Activated CD4-positive, alpha-beta memory T cell treated with anti-CD3 and anti-CD28 coated beads, Interleukin-2, amount 10 ng/mL, durations not matched to agents 7 days and 5 days (primary cell): ENCODE results near the gene PDE7B. TPM values are rescaled to one million over a fixed set of nuclear protein-coding genes. Genes with fewer than 3 reads are reported as not detected.
"Not testable (repeated sequence)": the region's sequence is repeated elsewhere in the genome, so short reads cannot be mapped to it uniquely, and the experiment has no call there.

Source experiments
- CTCF ChIA-PET: fragments of 350-600 bp; sonication (Branson Sonifier 250); formaldehyde crosslinking; loops from one replicate; lab custom pipeline; 2021; ENCODE audit warnings: antibody characterized with exemption, inconsistent platforms; lab: Charles Lee
- POLR2A ChIA-PET: fragments of 350-600 bp; sonication (Branson Sonifier 250); formaldehyde crosslinking; loops from one replicate; lab custom pipeline; 2021; ENCODE audit warnings: antibody characterized with exemption; lab: Charles Lee
- DNase-seq: peaks from one replicate; pipeline ENCODE4 v3.0.0-alpha.2; 2020
- H3K27ac Mint-ChIP-seq: one replicate; pipeline ENCODE4 v1.8.0; 2021; ENCODE audit warnings: mild to moderate bottlenecking, mixed read lengths
- H3K27me3 Mint-ChIP-seq: one replicate; pipeline ENCODE4 v1.8.0; 2021; ENCODE audit warnings: mixed read lengths
- H3K36me3 Mint-ChIP-seq: one replicate; pipeline ENCODE4 v1.8.0; 2021; ENCODE audit warnings: low read depth, mixed read lengths
- H3K4me1 Mint-ChIP-seq: one replicate; pipeline ENCODE4 v1.8.0; 2021; ENCODE audit warnings: mixed read lengths
- H3K4me3 Mint-ChIP-seq: one replicate; pipeline ENCODE4 v1.8.0; 2021; ENCODE audit warnings: mild to moderate bottlenecking, mixed read lengths
- H3K9me3 Mint-ChIP-seq: one replicate; pipeline ENCODE4 v1.8.0; 2021; ENCODE audit warnings: mixed read lengths
- total RNA-seq, 2 experiments: library from RNA; stranded (reverse); gene quantifications; one replicate each; pipeline ENCODE4 v1.2.3, GENCODE V29; 2021

The PDE7B gene
- total RNA-seq, 2 experiments from 2014 or later, result 0.68 to 0.95 TPM

- H3K4me1 Mint-ChIP-seq, result peaks cover 10% of the 10 kb centered on the region
- peaks cover 3% of the 10 kb centered on the region for H3K27me3 Mint-ChIP-seq
- no peak overlapping the region for H3K27ac Mint-ChIP-seq
- POLR2A ChIA-PET, result no interaction called here
- H3K4me3 Mint-ChIP-seq, result no peak overlapping the region
- no peaks in the 10 kb centered on the region for H3K36me3 Mint-ChIP-seq
- DNase-seq, result no peak
- CTCF ChIA-PET, result interaction anchor here (2.5 kb wide), 1 partner anchor 55 kb away, joined by 8 read pairs; no protein-coding TSS in a partner anchor
- no peaks in the 10 kb centered on the region for H3K9me3 Mint-ChIP-seq
Measured at GRCh38 chr6:135854799-135855198, 3.3 kb downstream of the PDE7B start.

- H3K27ac Mint-ChIP-seq, result no peak overlapping the region
- H3K4me3 Mint-ChIP-seq, result no peak overlapping the region
- H3K27me3 Mint-ChIP-seq, result peaks cover 3% of the 10 kb centered on the region
- ChIA-PET CTCF (no interaction called here), POLR2A (no interaction called here)
- H3K4me1 Mint-ChIP-seq, result no peaks in the 10 kb centered on the region
- no peaks in the 10 kb centered on the region for H3K9me3 Mint-ChIP-seq
- no peak for DNase-seq
- H3K36me3 Mint-ChIP-seq, result no peaks in the 10 kb centered on the region
Measured at GRCh38 chr6:135858931-135859330, 7.4 kb downstream of the PDE7B start.

- Mint-ChIP-seq H3K27me3 (peaks cover 3% of the 10 kb centered on the region), H3K4me1 (no peaks in the 10 kb centered on the region), H3K4me3 (no peak overlapping the region), H3K9me3 (peaks cover 2% of the 10 kb centered on the region), H3K27ac (no peak overlapping the region), H3K36me3 (no peaks in the 10 kb centered on the region)
- POLR2A ChIA-PET, result no interaction called here
- CTCF ChIA-PET, result no interaction called here
- DNase-seq, result no peak
Measured at GRCh38 chr6:135860361-135860760, 8.9 kb downstream of the PDE7B start.

- POLR2A ChIA-PET, result no interaction called here
Measured at GRCh38 chr6:135861189-135861588, 9.7 kb downstream of the PDE7B start.

GRCh38 chr6:135864929-135865328 lies 13.4 kb downstream of the PDE7B start:
- POLR2A ChIA-PET, DNase-seq, CTCF ChIA-PET, H3K9me3 Mint-ChIP-seq, H3K27ac Mint-ChIP-seq, H3K27me3 Mint-ChIP-seq, H3K36me3 Mint-ChIP-seq, H3K4me3 Mint-ChIP-seq, H3K4me1 Mint-ChIP-seq: not testable (repeated sequence)

More at GRCh38 chr6:135861189-135861588, 9.7 kb downstream of the PDE7B start:
- H3K4me1 Mint-ChIP-seq, result no peaks in the 10 kb centered on the region
- CTCF ChIA-PET, result no interaction called here
- no peak overlapping the region for H3K4me3 Mint-ChIP-seq
- DNase-seq, result no peak
- peaks cover 3% of the 10 kb centered on the region for H3K27me3 Mint-ChIP-seq
- H3K27ac Mint-ChIP-seq, result no peak overlapping the region
- H3K36me3 Mint-ChIP-seq, result no peaks in the 10 kb centered on the region
- peaks cover 2% of the 10 kb centered on the region for H3K9me3 Mint-ChIP-seq

GRCh38 chr6:135866445-135867123 lies 15.1 kb downstream of the PDE7B start:
- ChIA-PET POLR2A (no interaction called here), CTCF (interaction anchor here (1.2 kb wide), 1 partner anchor 15 kb away, joined by 4 read pairs; the partner anchor contains the start of gene PDE7B)
- H3K4me1 Mint-ChIP-seq, result peaks cover 5% of the 10 kb centered on the region
- H3K27me3 Mint-ChIP-seq, result no peaks in the 10 kb centered on the region
- DNase-seq, result no peak
- H3K27ac Mint-ChIP-seq, result no peak overlapping the region
- H3K4me3 Mint-ChIP-seq, result no peak overlapping the region
- H3K36me3 Mint-ChIP-seq, result no peaks in the 10 kb centered on the region
- H3K9me3 Mint-ChIP-seq, result peaks cover 2% of the 10 kb centered on the region

GRCh38 chr6:135867332-135867731 lies 15.8 kb downstream of the PDE7B start:
- ChIA-PET CTCF (interaction anchor here (0.6 to 1.2 kb wide), 3 partner anchors 13 to 331 kb away, joined by 3 to 4 read pairs (median 3); partner anchors contain the start of gene PDE7B), POLR2A (interaction anchor here (1.2 kb wide), 1 partner anchor 16 kb away, joined by 6 read pairs; no protein-coding TSS in a partner anchor)
- H3K36me3 Mint-ChIP-seq, result no peaks in the 10 kb centered on the region
- H3K9me3 Mint-ChIP-seq, result peaks cover 2% of the 10 kb centered on the region
- no peak overlapping the region for H3K4me3 Mint-ChIP-seq
- H3K4me1 Mint-ChIP-seq, result peaks cover 5% of the 10 kb centered on the region
- H3K27ac Mint-ChIP-seq, result no peak overlapping the region
- no peak for DNase-seq
- H3K27me3 Mint-ChIP-seq, result no peaks in the 10 kb centered on the region

- Mint-ChIP-seq H3K27ac (no peak overlapping the region), H3K9me3 (peaks cover 2% of the 10 kb centered on the region), H3K36me3 (no peaks in the 10 kb centered on the region), H3K27me3 (no peaks in the 10 kb centered on the region), H3K4me3 (no peak overlapping the region), H3K4me1 (peaks cover 5% of the 10 kb centered on the region)
- ChIA-PET CTCF (no interaction called here), POLR2A (no interaction called here)
- DNase-seq, result no peak
Measured at GRCh38 chr6:135869857-135870256, 18.4 kb downstream of the PDE7B start.

GRCh38 chr6:135870722-135871121 lies 19.2 kb downstream of the PDE7B start:
- Mint-ChIP-seq H3K4me3 (no peak overlapping the region), H3K36me3 (no peaks in the 10 kb centered on the region), H3K27ac (no peak overlapping the region), H3K4me1 (peaks cover 5% of the 10 kb centered on the region), H3K9me3 (no peaks in the 10 kb centered on the region), H3K27me3 (no peaks in the 10 kb centered on the region)
- no peak for DNase-seq
- ChIA-PET POLR2A (no interaction called here), CTCF (interaction anchor here (0.7 kb wide), 1 partner anchor 39 kb away, joined by 3 read pairs; no protein-coding TSS in a partner anchor)

GRCh38 chr6:135871296-135871695 lies 19.8 kb downstream of the PDE7B start:
- Mint-ChIP-seq H3K36me3 (no peaks in the 10 kb centered on the region), H3K4me1 (peaks cover 7% of the 10 kb centered on the region), H3K27ac (no peak overlapping the region), H3K27me3 (no peaks in the 10 kb centered on the region), H3K4me3 (no peak overlapping the region), H3K9me3 (no peaks in the 10 kb centered on the region)
- ChIA-PET POLR2A (no interaction called here), CTCF (no interaction called here)
- no peak for DNase-seq

- H3K27me3 Mint-ChIP-seq, result no peaks in the 10 kb centered on the region
- H3K36me3 Mint-ChIP-seq, result no peaks in the 10 kb centered on the region
- ChIA-PET POLR2A (no interaction called here), CTCF (no interaction called here)
- no peak overlapping the region for H3K4me3 Mint-ChIP-seq
- H3K27ac Mint-ChIP-seq, result no peak overlapping the region
- peaks cover 7% of the 10 kb centered on the region for H3K4me1 Mint-ChIP-seq
- DNase-seq, result no peak
- H3K9me3 Mint-ChIP-seq, result no peaks in the 10 kb centered on the region
Measured at GRCh38 chr6:135871878-135872277, 20.4 kb downstream of the PDE7B start.

- H3K36me3 Mint-ChIP-seq, result no peaks in the 10 kb centered on the region
- ChIA-PET CTCF (interaction anchor here (0.8 to 1.2 kb wide), 2 partner anchors 9 to 34 kb away, joined by 3 read pairs; no protein-coding TSS in a partner anchor), POLR2A (no interaction called here)
- no peak for DNase-seq
- H3K4me1 Mint-ChIP-seq, result peaks cover 16% of the 10 kb centered on the region
- H3K4me3 Mint-ChIP-seq, result no peak overlapping the region
- H3K27me3 Mint-ChIP-seq, result no peaks in the 10 kb centered on the region
- no peak overlapping the region for H3K27ac Mint-ChIP-seq
- no peaks in the 10 kb centered on the region for H3K9me3 Mint-ChIP-seq
Measured at GRCh38 chr6:135875446-135875845, 23.9 kb downstream of the PDE7B start.

- Mint-ChIP-seq H3K4me3 (no peak overlapping the region), H3K36me3 (no peaks in the 10 kb centered on the region), H3K27ac (no peak overlapping the region), H3K27me3 (no peaks in the 10 kb centered on the region), H3K9me3 (no peaks in the 10 kb centered on the region), H3K4me1 (peaks cover 22% of the 10 kb centered on the region)
- CTCF ChIA-PET, result no interaction called here
- no peak for DNase-seq
- POLR2A ChIA-PET, result no interaction called here
Measured at GRCh38 chr6:135876058-135876457, 24.6 kb downstream of the PDE7B start.

GRCh38 chr6:135877666-135878065 lies 26.2 kb downstream of the PDE7B start:
- Mint-ChIP-seq H3K9me3 (no peaks in the 10 kb centered on the region), H3K4me1 (peaks cover 31% of the 10 kb centered on the region), H3K27ac (no peak overlapping the region), H3K36me3 (no peaks in the 10 kb centered on the region), H3K4me3 (no peak overlapping the region), H3K27me3 (no peaks in the 10 kb centered on the region)
- CTCF ChIA-PET, result no interaction called here
- no peak for DNase-seq
- POLR2A ChIA-PET, result no interaction called here
